HepG2 (cell line): Measurements from ENCODE around the gene VGF. TPM values are rescaled to one million over a fixed set of nuclear protein-coding genes. Genes with fewer than 3 reads are reported as not detected.

Source experiments
- AGO2 ChIP-seq: fragments of 200-400 bp; formaldehyde crosslinking; optimal IDR thresholded peaks from 2 replicates; pipeline ENCODE3; 2017; ENCODE audit warnings: mild to moderate bottlenecking, low read depth, low read length, moderate library complexity
- AHDC1 ChIP-seq: sonication (generic); formaldehyde crosslinking; IDR thresholded peaks from 2 replicates; pipeline ENCODE4 v1.5.1; 2020; ENCODE audit warnings: mild to moderate bottlenecking, missing genetic modification reagents, borderline replicate concordance
- CBX2 ChIP-seq, 2 experiments: fragments of 200-600 bp in 1 of 2; sonication (generic); formaldehyde crosslinking in 1 of 2; IDR thresholded peaks; 2 replicates each; pipeline versions ENCODE4 v1.7.0 to v1.8.1; 2018 to 2022; ENCODE audit warnings: low read depth in 2 of 2, low read length in 1 of 2, mild to moderate bottlenecking in 1 of 2, missing genetic modification reagents in 1 of 2
- GATAD2A ChIP-seq: IDR thresholded peaks from 2 replicates; pipeline ENCODE4 v1.6.1; 2016
- HOXA5 ChIP-seq: sonication (generic); formaldehyde crosslinking; IDR thresholded peaks from 2 replicates; pipeline ENCODE4 v1.4.0; 2020; ENCODE audit warnings: missing genetic modification reagents
- MIXL1 ChIP-seq: IDR thresholded peaks from 2 replicates; pipeline ENCODE4 v1.6.1; 2016
- NFIC ChIP-seq: IDR thresholded peaks from 2 replicates; pipeline ENCODE4 v1.6.1; 2012; ENCODE audit warnings: mild to moderate bottlenecking, low read length, inconsistent platforms
- NONO ChIP-seq, 2 experiments: fragments of 450-650 bp in 1 of 2; sonication (generic) in 1 of 2; formaldehyde crosslinking in 1 of 2; IDR thresholded peaks in 1 of 2; conservative IDR thresholded peaks in 1 of 2; 2 replicates each; pipeline versions ENCODE4 v1.6.1 to v1.8.0; 2017 to 2022; ENCODE audit warnings: mild to moderate bottlenecking in 1 of 2, missing genetic modification reagents in 1 of 2, moderate library complexity in 1 of 2
- SIN3A ChIP-seq: IDR thresholded peaks from 2 replicates; pipeline ENCODE4 v1.6.1; 2011; ENCODE audit warnings: low read depth, mild to moderate bottlenecking, control low read depth, low read length, borderline replicate concordance
- SRSF1 ChIP-seq: fragments of 200-400 bp; formaldehyde crosslinking; optimal IDR thresholded peaks from 2 replicates; pipeline ENCODE3; 2017; ENCODE audit warnings: mild to moderate bottlenecking, low read depth, low read length, moderate library complexity
- THAP11 ChIP-seq: IDR thresholded peaks from 2 replicates; pipeline ENCODE4 v1.6.1; 2016; ENCODE audit warnings: missing biosample characterization, missing genetic modification reagents
- ZNF362 ChIP-seq: sonication (generic); formaldehyde crosslinking; IDR thresholded peaks from 2 replicates; pipeline ENCODE4 v1.4.0; 2020; ENCODE audit warnings: missing genetic modification reagents, mild to moderate bottlenecking, borderline replicate concordance
- ZNF503 ChIP-seq: sonication (generic); formaldehyde crosslinking; IDR thresholded peaks from 2 replicates; pipeline ENCODE4 v1.4.0; 2020; ENCODE audit warnings: missing genetic modification reagents
- ZNF782 ChIP-seq: sonication (generic); formaldehyde crosslinking; IDR thresholded peaks from 2 replicates; pipeline ENCODE4 v1.4.0; 2020; ENCODE audit warnings: missing genetic modification reagents, mild to moderate bottlenecking, borderline replicate concordance
- ZNF841 ChIP-seq: sonication (generic); formaldehyde crosslinking; IDR thresholded peaks from 2 replicates; pipeline ENCODE4 v1.8.1; 2023; ENCODE audit warnings: missing genetic modification reagents, borderline replicate concordance
- ZSCAN20 ChIP-seq: sonication (generic); formaldehyde crosslinking; IDR thresholded peaks from 2 replicates; pipeline ENCODE4 v1.4.0; 2020; ENCODE audit warnings: missing genetic modification reagents, mild to moderate bottlenecking, borderline replicate concordance
- ZSCAN5A ChIP-seq: sonication (generic); formaldehyde crosslinking; IDR thresholded peaks from 2 replicates; pipeline ENCODE4 v1.8.0; 2022; ENCODE audit warnings: mild to moderate bottlenecking, missing genetic modification reagents, borderline replicate concordance
- polyA plus RNA-seq, 8 experiments: library from polyadenylated mRNA; depleted of rRNA in 3 of 8; stranded (reverse) in 7 of 8; unstranded in 1 of 8; fragments of >200 nt; fragmentation: Illumina TruSeq in 4 of 8; extraction: Trizol in 4 of 8; gene quantifications; 2 replicates each; pipeline versions ENCODE4 v1.2.1 to v1.2.3, GENCODE V29; 2011 to 2016; ENCODE audit warnings: low read depth in 4 of 8, missing spikeins in 1 of 8, mixed read lengths in 1 of 8; ENCODE audit not compliant: insufficient read depth in 1 of 8
- total RNA-seq, 5 experiments: library from RNA; depleted of rRNA; stranded (reverse); fragments of >200 nt; fragmentation: Illumina TruSeq; extraction: Trizol; gene quantifications; 2 replicates each; pipeline ENCODE4 v1.2.3, GENCODE V29; 2016; ENCODE audit warnings: low read depth in 1 of 5

The VGF gene
- total and polyA plus RNA-seq, 2 of the 13 experiments (the other 11 are each of a cell fraction or from before 2014, with no cell fraction given) = 0.12 to 0.46 TPM

GRCh38 chr7:101122933-101123702 is 42.3 kb downstream of the VGF start (continued):
- TF ChIP-seq SIN3A (no peak), CBX2 (IDR thresholded peaks at IDR 0.05; ENCODE audit: low read depth, low read length) (no peak), CBX2 (CRISPR knock-in tag; IDR thresholded peaks at IDR 0.05; ENCODE audit: low read depth) (no peak), SRSF1 (no peak), ZNF782 (CRISPR knock-in tag) (no peak), NFIC (no peak), NONO (IDR thresholded peaks at IDR 0.05) (no peak), NONO (CRISPR knock-in tag; conservative IDR thresholded peaks at IDR 0.05) (peak; percentile 73; the same call in 1 of the 2 replicates), THAP11 (no peak; the same call in 1 of the 2 replicates), ZSCAN5A (CRISPR knock-in tag) (no peak), MIXL1 (CRISPR knock-in tag) (no peak; the same call in 1 of the 2 replicates), ZNF503 (CRISPR knock-in tag) (no peak), ZSCAN20 (CRISPR knock-in tag) (no peak), AHDC1 (CRISPR knock-in tag) (peak; percentile 27; the same call in 1 of the 2 replicates), ZNF841 (CRISPR knock-in tag) (no peak), GATAD2A (CRISPR knock-in tag) (peak; percentile 86), ZNF362 (peak; percentile 87), AGO2 (no peak), HOXA5 (no peak)
